SH-SY5Y (cell line): ENCODE measurements around the gene GAREM1.

Experiments
- GATA2 ChIP-seq: IDR thresholded peaks from 2 replicates; pipeline ENCODE4 v1.6.1; 2011; ENCODE audit warnings: mild to moderate bottlenecking, low read depth, low read length
- GATA3 ChIP-seq: IDR thresholded peaks from 2 replicates; pipeline ENCODE4 v1.6.1; 2011; ENCODE audit warnings: low read depth, mild to moderate bottlenecking, low read length, moderate library complexity

- no peak for TF ChIP-seq GATA2
- TF ChIP-seq GATA3 = no peak
These were observed 295 bp downstream of the GAREM1 start for GRCh38 chr18:32470460-32470713.
